GM21723 (cell line): ENCODE measurements around the gene ANKRD13D.

ENCODE experiments used
- ATAC-seq: cut with Tn5 transposase; IDR thresholded peaks from one replicate; pipeline ENCODE4 v1.9.1; 2021; ENCODE audit warnings: mild to moderate bottlenecking, moderate library complexity; ENCODE audit not compliant: unreplicated experiment

Gene ANKRD13D

GRCh38 chr11:67261946-67262681 lies 27.0 kb upstream of the ANKRD13D start:
- ATAC-seq, result no peak

GRCh38 chr11:67262731-67263675 lies 26.1 kb upstream of the ANKRD13D start:
- ATAC-seq, result no peak

- no peak for ATAC-seq
Measured at GRCh38 chr11:67264260-67264659, 24.8 kb upstream of the ANKRD13D start.

GRCh38 chr11:67264877-67265632 lies 24.0 kb upstream of the ANKRD13D start:
- ATAC-seq, result no peak

- no peak for ATAC-seq
Measured at GRCh38 chr11:67265633-67266448, 23.3 kb upstream of the ANKRD13D start.

GRCh38 chr11:67266449-67267187 lies 22.5 kb upstream of the ANKRD13D start, which contains the start of gene GRK2:
Gene GRK2 (plus strand): TSS chr11:67266473. CDS start chr11:67266700, 227 bp downstream.
- no peak for ATAC-seq

GRCh38 chr11:67267188-67268080 lies 21.7 kb upstream of the ANKRD13D start:
- ATAC-seq, result no peak

- peak; percentile 39 for ATAC-seq
Measured at GRCh38 chr11:67268081-67268961, 20.8 kb upstream of the ANKRD13D start.

GRCh38 chr11:67268962-67269268 lies 20.2 kb upstream of the ANKRD13D start:
- ATAC-seq, result no peak

GRCh38 chr11:67269401-67270255 lies 19.5 kb upstream of the ANKRD13D start:
- no peak for ATAC-seq

GRCh38 chr11:67270256-67271204 lies 18.6 kb upstream of the ANKRD13D start:
- no peak for ATAC-seq

- no peak for ATAC-seq
Measured at GRCh38 chr11:67271205-67271540, 17.9 kb upstream of the ANKRD13D start.

GRCh38 chr11:67271541-67272284 lies 17.4 kb upstream of the ANKRD13D start:
- ATAC-seq, result no peak

GRCh38 chr11:67272327-67273259 lies 16.5 kb upstream of the ANKRD13D start:
- no peak for ATAC-seq
